HG03558 (cell line): Measurements from ENCODE around the gene TRIM2.
A peak's percentile ranks its signal among the peaks of the same experiment; 100 is the strongest.

ENCODE experiments used
- ATAC-seq: cut with Tn5 transposase; IDR thresholded peaks from one replicate; pipeline ENCODE4 v1.9.1; 2021; ENCODE audit warnings: moderate number of reproducible peaks; ENCODE audit not compliant: unreplicated experiment; ENCODE audit errors: extremely low read depth

Gene TRIM2

GRCh38 chr4:153318696-153319320, 114.6 kb downstream of the TRIM2 start:
- no peak for ATAC-seq

- no peak for ATAC-seq
Measured at GRCh38 chr4:153322791-153323190, 118.5 kb downstream of the TRIM2 start.

GRCh38 chr4:153324046-153324445, 119.8 kb downstream of the TRIM2 start:
- ATAC-seq = no peak

- no peak for ATAC-seq
Measured at GRCh38 chr4:153325558-153325957, 121.3 kb downstream of the TRIM2 start.

- ATAC-seq = no peak
Measured at GRCh38 chr4:153326513-153326912, 122.3 kb downstream of the TRIM2 start.

- no peak for ATAC-seq
Measured at GRCh38 chr4:153327247-153327646, 123.0 kb downstream of the TRIM2 start.

GRCh38 chr4:153332936-153333335, 128.7 kb downstream of the TRIM2 start:
- no peak for ATAC-seq

GRCh38 chr4:153333874-153334273, 129.6 kb downstream of the TRIM2 start:
- ATAC-seq = no peak

- ATAC-seq = no peak
Measured at GRCh38 chr4:153335665-153336064, 131.4 kb downstream of the TRIM2 start.

GRCh38 chr4:153337686-153338085, 133.4 kb downstream of the TRIM2 start:
- no peak for ATAC-seq

- no peak for ATAC-seq
Measured at GRCh38 chr4:153341575-153342090, 137.4 kb downstream of the TRIM2 start.

GRCh38 chr4:153342751-153343552, 138.7 kb downstream of the TRIM2 start:
- ATAC-seq = no peak

GRCh38 chr4:153344131-153345011, 140.1 kb downstream of the TRIM2 start, which contains the start of gene MND1:
Gene MND1, plus strand, starts transcription at chr4:153344688. Its CDS starts 50 bp downstream, at chr4:153344738.
- peak; percentile 63 for ATAC-seq

- ATAC-seq = peak; percentile 16
Measured at GRCh38 chr4:153345012-153345981, 141.1 kb downstream of the TRIM2 start.

GRCh38 chr4:153346031-153346430, 141.8 kb downstream of the TRIM2 start:
- no peak for ATAC-seq

- no peak for ATAC-seq
Measured at GRCh38 chr4:153346563-153346962, 142.3 kb downstream of the TRIM2 start.

GRCh38 chr4:153347117-153347516, 142.9 kb downstream of the TRIM2 start:
- ATAC-seq = no peak

- no peak for ATAC-seq
Measured at GRCh38 chr4:153348006-153348405, 143.8 kb downstream of the TRIM2 start.

- ATAC-seq = no peak
Measured at GRCh38 chr4:153349206-153349805, 145.1 kb downstream of the TRIM2 start.
